HG03575 (cell line): Measurements from ENCODE around the gene RIMS3.
"Not testable (repeated sequence)": the region's sequence is repeated elsewhere in the genome, so short reads cannot be mapped to it uniquely, and the experiment has no call there.

Experiments used
- ATAC-seq: cut with Tn5 transposase; IDR thresholded peaks from one replicate; pipeline ENCODE4 v1.9.1; 2021; ENCODE audit not compliant: unreplicated experiment, insufficient number of reproducible peaks, low FRiP score; ENCODE audit errors: extremely low read depth

The RIMS3 gene

GRCh38 chr1:40636777-40637176, 28.7 kb downstream of the RIMS3 start:
- ATAC-seq: no peak

- ATAC-seq: no peak
These were observed 29.6 kb downstream of the RIMS3 start for GRCh38 chr1:40635763-40636500.

GRCh38 chr1:40634901-40635655, 30.4 kb downstream of the RIMS3 start:
- ATAC-seq: no peak

GRCh38 chr1:40633931-40634376, 31.5 kb downstream of the RIMS3 start:
- no peak for ATAC-seq

GRCh38 chr1:40633523-40633922, 32.0 kb downstream of the RIMS3 start:
- ATAC-seq: no peak

- ATAC-seq: no peak
These were observed 34.8 kb downstream of the RIMS3 start for GRCh38 chr1:40630488-40631223.

- ATAC-seq: not testable (repeated sequence)
These were observed 35.9 kb downstream of the RIMS3 start for GRCh38 chr1:40629546-40629945.

GRCh38 chr1:40628903-40629292, 36.6 kb downstream of the RIMS3 start:
- no peak for ATAC-seq

- ATAC-seq: no peak
These were observed 37.2 kb downstream of the RIMS3 start for GRCh38 chr1:40627987-40628902.

GRCh38 chr1:40626383-40626770, 39.1 kb downstream of the RIMS3 start:
- no peak for ATAC-seq

GRCh38 chr1:40625476-40626382, 39.8 kb downstream of the RIMS3 start:
- no peak for ATAC-seq

- no peak for ATAC-seq
These were observed 40.4 kb downstream of the RIMS3 start for GRCh38 chr1:40625076-40625475.

- ATAC-seq: no peak
These were observed 42.4 kb downstream of the RIMS3 start for GRCh38 chr1:40622936-40623629.

- no peak for ATAC-seq
These were observed 43.5 kb downstream of the RIMS3 start for GRCh38 chr1:40621821-40622450.

- no peak for ATAC-seq
These were observed 44.8 kb downstream of the RIMS3 start for GRCh38 chr1:40620586-40621210.

- no peak for ATAC-seq
These were observed 45.3 kb downstream of the RIMS3 start for GRCh38 chr1:40620150-40620549.
